ENCODE measurements around the gene FKBP3.
"Not testable (repeated sequence)": the region's sequence is repeated elsewhere in the genome, so short reads cannot be mapped to it uniquely, and the experiment has no call there.

FKBP3 gene

DNA sequence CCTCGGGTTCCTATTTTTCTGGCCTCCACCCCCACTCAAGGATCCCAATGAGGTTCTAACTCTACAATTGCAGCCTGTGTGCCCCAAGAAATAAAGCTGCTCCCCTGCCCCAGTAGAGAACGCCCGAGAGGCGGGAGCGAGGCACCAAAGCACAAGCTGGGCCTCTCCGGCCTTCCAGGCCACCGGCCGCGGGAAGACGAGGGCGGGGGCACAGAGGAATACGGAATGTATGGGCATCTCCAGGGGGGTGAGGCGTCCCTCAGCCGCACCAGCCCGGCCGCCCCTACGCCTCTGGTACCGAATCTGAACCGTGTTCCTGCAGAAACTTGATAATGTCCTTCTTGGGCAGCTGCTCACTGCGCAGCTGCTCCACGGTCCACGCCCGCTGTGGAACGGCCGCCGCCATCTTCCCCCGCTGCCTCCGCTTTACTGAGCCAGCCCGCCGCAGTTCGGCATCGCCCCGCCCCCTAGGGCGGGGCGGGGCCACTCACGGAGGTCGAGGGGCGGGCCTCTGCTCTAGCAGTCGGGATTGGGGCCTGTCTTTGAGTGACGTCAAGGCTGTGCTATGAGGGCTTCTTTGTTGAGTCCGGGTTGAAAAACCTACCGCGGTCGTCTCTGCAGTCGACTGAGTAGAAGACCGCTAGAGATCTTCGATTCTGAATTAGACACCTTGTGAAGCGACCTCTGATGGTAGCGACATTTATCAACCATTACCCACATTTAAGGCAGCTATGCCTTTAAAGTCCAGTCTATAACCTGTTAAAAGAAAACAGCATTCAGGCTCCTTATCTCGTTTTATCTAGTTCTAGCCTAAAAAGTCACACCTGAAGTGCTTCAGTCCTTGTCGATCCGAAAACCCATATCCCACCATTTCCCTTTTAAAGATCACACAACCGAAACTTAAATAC lies at the start of gene FKBP3:
FKBP3 (minus strand) TSS at position 431 of the 908 bp plus-strand sequence; CDS start at position 406, 25 bp downstream.
- DNase-seq (ENCODE audit: low read depth, low spot score) = peak; percentile 99

DNA sequence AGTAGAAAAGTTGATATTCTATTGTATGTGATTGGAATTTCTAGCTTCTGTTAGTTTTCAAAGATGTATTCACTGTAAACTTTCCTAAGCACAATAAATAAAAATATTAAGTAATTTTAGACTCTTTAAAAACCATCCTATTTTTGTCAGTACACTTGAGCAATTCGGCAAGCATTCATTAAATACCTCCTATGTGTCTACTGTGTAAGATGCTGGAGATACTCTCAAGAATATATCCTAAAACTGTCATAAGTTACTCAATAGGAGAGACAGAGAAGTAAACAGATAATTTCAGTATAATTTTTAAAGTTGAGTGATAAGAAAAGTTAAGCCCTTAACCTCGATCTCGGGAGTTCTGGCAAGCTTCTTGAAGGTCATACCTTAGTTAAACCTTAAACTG lies 47.5 kb upstream of the FKBP3 start:
- no peak for DNase-seq (ENCODE audit: low read depth, low spot score)

DNA sequence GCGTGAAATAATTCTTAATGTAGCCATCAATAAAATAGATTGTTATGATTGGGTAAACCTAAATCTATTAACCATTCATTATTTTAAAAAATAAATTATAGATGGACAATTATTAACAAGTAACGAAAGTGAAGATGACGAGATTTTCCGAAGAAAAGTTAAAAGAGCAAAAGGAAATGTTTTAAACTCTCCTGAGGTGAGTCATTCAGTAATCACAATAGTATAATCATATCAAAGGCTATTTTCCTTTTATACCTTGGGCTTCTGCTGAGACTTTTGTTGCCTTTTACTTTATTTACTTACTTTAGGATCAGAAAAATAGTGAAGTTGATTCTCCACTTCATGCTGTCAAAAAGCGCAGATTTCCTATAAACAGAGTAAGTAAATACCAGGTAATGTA lies 47.0 kb upstream of the FKBP3 start:
- DNase-seq (ENCODE audit: low read depth, low spot score) = no peak

DNA sequence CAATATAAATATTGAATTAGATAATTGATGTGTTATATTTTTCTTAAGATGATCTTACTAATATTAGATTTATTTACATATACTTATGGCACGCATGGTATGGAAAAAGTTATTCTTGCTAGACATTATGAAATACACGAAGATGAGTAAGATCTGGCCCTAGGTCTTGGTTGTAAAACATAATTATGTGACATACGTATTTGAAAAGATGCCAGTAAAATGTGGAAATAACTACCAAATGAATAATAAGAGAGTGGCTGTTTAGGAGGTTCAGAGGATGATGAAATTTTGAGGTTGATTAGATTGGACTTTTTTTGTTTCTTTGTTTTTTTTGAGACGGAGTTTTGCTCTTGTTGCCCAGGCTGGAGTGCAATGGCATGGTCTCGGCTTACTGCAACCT lies 42.8 kb upstream of the FKBP3 start:
- DNase-seq (ENCODE audit: low read depth, low spot score) = no peak

- DNase-seq (ENCODE audit: low read depth, low spot score) = no peak
These were observed 35.6 kb upstream of the FKBP3 start for GRCh38 chr14:45169906-45170305.

DNA sequence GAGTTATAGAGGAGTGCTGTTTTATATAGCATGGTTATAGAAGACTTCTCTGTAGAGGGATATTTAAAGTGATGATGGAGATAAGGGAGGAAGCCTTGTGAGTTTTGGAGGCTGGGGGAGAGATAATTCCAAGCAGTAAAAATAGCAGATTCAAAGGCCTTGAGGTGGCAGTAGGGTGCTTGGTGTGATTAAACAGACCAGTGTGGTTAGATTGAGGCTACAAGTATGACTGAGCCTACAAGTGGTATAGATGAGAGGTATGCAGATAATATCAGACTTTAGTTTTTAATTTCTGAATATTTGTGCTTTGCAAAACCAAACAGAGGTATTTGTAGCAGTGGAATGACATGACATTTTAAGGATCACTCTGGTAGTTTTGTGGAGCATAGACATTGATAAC lies 21.8 kb upstream of the FKBP3 start:
- DNase-seq (ENCODE audit: low read depth, low spot score) = no peak

- DNase-seq (ENCODE audit: low read depth, low spot score) = no peak
These were observed 16.2 kb upstream of the FKBP3 start for GRCh38 chr14:45150386-45150890.

DNA sequence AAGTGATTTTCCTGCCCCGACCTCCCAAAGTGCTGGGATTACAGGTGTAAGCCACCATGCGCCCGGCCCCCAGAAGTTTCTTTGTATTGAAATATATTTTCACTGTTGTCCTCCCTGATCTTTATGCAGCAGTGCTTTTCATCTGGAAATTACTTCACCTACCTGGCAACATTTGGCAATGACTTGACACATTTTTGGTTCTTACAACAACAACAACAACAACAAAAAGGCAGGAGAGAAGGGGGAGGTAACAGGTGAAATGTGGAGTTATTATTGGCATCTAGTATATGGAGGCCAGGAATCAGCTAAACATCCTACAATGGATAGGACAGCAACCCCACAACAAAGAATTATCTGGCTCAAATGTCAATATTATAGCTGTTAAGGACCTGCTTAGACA lies 15.3 kb upstream of the FKBP3 start:
- no peak for DNase-seq (ENCODE audit: low read depth, low spot score)

DNA sequence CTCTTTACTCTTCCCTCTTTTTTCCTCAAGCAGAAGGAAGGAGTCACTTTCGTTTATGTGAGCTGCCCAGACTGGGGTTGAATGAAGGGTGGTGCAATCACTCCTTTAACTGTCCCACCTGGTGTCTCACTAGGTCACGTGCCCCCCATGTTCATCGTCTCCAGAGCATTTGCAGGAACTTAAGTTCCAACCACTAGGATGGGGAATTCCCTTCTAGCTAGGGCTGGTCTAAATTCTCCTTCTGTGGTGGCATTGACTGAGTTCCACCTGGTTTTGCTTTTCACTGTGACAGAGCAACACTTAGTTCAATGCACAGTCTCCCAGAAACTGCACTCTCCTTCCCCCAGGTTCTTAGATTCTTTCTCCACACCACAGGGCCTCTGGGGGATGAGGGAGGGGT lies 10.9 kb upstream of the FKBP3 start:
- no peak for DNase-seq (ENCODE audit: low read depth, low spot score)

DNA sequence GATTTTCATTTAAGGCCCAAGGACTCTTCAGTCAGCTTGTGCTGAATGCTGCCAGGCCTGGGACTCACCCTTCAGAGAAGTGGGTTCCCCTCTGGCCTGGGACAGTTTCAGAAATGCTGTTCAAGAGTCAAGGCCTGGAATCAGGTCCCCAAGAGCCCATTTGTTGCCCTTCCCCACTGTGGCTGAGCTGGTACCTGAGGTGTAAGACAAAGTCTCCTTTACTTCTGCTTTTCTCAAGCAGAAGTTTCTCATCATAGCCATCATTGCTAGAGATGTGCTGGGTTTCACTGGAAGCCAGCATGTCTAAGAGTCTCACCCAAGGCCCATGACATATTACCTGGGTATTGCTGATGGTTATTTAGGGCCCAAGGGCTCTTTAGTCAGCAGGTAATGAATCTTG lies 10.4 kb upstream of the FKBP3 start:
- no peak for DNase-seq (ENCODE audit: low read depth, low spot score)

DNA sequence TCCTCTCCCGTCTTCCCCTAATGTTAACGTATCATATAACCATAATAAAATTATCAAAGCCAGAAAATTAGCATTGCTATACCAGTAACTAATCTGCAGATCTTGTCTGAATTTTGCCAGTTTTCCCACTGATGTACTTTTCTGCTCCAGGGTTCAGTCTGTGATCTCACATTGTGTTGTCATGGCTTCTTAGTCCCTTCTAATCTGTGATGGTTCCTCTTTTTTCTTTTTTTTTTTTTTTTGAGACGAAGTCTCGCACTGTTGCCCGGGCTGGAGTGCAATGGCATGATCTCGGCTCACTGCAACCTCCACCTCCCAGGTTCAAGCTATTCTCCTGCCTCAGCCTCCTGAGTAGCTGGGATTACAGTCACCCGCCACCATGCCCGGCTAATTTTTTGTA lies 7.8 kb upstream of the FKBP3 start:
- DNase-seq (ENCODE audit: low read depth, low spot score) = not testable (repeated sequence)

DNA sequence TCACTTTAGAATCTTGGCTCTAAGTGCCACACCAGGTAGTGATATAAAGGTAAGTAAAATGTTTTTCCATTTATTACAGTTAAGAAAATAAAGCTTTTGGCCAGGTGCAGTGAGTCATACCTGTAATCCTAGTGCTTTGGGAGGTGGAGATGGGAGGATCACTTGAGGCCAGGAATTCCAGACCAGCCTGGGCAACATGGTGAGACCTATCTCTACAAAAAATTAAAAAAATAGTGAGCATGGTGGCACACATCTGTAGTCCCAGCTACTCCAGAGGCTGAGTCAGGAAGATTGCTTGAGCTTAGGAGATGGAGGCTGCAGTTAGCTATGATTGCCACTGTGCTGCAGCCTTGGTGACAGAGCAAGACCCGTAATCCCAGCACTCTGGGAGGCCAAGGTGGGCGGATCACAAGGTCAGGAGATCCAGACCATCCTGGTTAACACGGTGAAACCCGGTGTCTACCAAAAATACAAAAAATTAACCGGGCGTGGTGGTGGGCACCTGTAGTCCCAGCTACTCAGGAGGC lies 6.4 kb upstream of the FKBP3 start:
- DNase-seq (ENCODE audit: low read depth, low spot score) = peak; percentile 12

- no peak for DNase-seq (ENCODE audit: low read depth, low spot score)
These were observed 2.1 kb upstream of the FKBP3 start for GRCh38 chr14:45136399-45136798.

DNA sequence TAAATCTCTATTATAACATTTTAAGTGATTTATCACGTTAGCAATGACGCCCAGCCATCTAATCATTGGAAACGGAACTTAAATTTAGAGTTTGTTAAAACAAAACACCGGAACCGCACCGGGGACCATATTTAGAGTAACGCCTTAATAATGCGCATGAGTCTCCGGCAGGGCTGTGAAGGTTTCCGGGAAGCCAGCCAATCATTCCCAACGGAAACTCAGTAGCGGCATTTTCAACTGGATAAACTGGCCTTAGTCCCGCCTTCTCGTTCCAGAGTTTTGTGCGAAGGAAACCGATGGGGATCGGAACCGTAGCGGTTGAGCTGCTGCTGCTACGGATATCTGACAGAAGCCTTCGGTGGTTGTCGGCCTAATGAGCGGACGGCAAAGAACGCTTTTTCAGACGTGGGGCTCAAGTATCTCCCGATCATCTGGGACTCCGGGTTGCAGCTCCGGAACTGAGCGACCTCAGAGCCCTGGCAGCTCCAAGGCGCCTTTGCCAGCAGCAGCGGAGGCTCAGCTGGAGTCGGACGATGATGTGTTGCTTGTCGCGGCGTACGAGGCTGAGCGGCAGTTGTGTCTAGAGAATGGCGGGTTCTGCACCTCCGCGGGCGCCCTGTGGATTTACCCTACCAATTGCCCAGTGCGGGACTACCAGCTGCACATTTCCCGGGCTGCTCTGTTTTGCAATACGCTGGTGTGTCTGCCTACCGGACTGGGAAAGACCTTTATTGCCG lies 1.5 kb upstream of the FKBP3 start, which contains the start of gene FANCM:
FANCM (plus strand) TSS at position 272 of the 737 bp plus-strand sequence; CDS start at position 374, 102 bp downstream.
- DNase-seq (ENCODE audit: low read depth, low spot score) = peak; percentile 97

GRCh38 chr14:45135156-45135555 lies 875 bp upstream of the FKBP3 start:
- peak; percentile 3 for DNase-seq (ENCODE audit: low read depth, low spot score)

- DNase-seq (ENCODE audit: low read depth, low spot score) = no peak
These were observed 614 bp downstream of the FKBP3 start for GRCh38 chr14:45133683-45134050.

DNA sequence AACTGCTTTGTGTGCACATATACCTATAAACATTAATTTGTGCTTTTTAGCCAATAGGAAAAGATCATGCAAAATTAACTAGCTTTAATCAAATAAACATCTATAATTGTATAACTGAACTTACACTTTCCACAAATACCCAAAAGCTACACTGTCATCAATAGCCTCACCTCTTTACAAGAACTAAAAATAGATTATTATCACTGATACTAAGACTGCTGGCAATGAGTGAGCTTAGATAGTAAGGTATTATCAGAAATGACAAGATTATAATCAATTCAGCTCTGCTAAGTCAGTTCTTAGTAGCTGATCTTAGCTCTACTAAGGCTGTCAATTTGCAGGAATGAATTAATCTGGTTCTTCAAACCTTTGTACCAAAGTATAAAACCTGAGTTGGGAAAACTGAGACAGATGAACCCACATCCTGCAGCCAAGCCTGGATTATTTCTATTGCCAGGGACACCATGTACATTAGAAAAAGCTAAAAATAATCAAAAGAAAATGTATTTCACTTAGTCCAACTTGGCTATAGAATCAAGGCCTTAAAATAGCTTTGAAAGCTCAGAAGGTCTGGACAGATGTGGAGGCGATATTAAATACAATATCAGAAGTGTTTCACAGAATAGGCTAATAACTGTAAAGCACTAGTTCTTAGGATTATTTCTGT lies 5.2 kb downstream of the FKBP3 start:
- DNase-seq (ENCODE audit: low read depth, low spot score) = no peak

- DNase-seq (ENCODE audit: low read depth, low spot score) = no peak
These were observed 8.5 kb downstream of the FKBP3 start for GRCh38 chr14:45125754-45126153.

GRCh38 chr14:45123271-45123670 lies 11.0 kb downstream of the FKBP3 start:
- DNase-seq (ENCODE audit: low read depth, low spot score) = no peak

GRCh38 chr14:45120096-45120495 lies 14.2 kb downstream of the FKBP3 start:
- no peak for DNase-seq (ENCODE audit: low read depth, low spot score)

DNA sequence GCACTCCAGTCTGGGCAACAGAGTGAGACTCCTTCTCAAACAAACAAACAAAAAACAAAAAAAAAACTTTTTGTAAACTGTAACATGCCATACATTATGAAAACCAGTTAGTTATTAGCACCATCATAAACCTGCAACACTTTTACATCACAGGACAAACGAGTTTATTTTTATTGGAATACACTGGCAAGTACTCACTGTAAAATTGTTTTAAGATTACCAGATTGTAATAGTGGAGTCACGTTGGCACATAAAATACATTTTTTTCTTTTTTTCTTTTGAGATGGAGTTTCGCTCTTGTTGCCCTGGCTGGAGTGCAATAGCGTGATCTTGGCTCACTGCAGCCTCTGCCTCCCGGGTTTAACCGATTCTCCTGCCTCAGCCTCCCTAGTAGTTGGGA lies 15.7 kb downstream of the FKBP3 start:
- DNase-seq (ENCODE audit: low read depth, low spot score) = no peak

GRCh38 chr14:45114327-45114726 lies 20.0 kb downstream of the FKBP3 start:
- DNase-seq (ENCODE audit: low read depth, low spot score) = no peak
